Transverse colon (tissue), 4 donors: Measurements from ENCODE around the gene C20orf173. TPM values are rescaled to one million over a fixed set of nuclear protein-coding genes. Genes with fewer than 3 reads are reported as not detected.
"Not testable (repeated sequence)": the region's sequence is repeated elsewhere in the genome, so short reads cannot be mapped to it uniquely, and the experiment has no call there.

ENCODE experiments used
- DNase-seq: peaks from one replicate; pipeline ENCODE4 v3.0.0-alpha.2; 2019
- H3K27ac ChIP-seq, 4 donors: fragments of 200-600 bp; sonication (generic); 2 replicates each; pipeline ENCODE4 v1.5.1; 2016 to 2018; ENCODE audit warnings: inconsistent platforms in 4 of 4
- H3K27me3 ChIP-seq: fragments of 200-600 bp; sonication (generic); 2 replicates; pipeline ENCODE4 v1.5.1; 2017; ENCODE audit warnings: inconsistent platforms
- H3K36me3 ChIP-seq, 4 donors: fragments of 200-600 bp; sonication (generic); 2 replicates each; pipeline ENCODE4 v1.5.1; 2017 to 2019; ENCODE audit warnings: inconsistent platforms in 4 of 4
- H3K4me1 ChIP-seq, 4 donors: fragments of 200-600 bp; sonication (generic); 2 replicates each; pipeline ENCODE4 v1.5.1; 2017 to 2020; ENCODE audit warnings: inconsistent platforms in 4 of 4
- H3K4me3 ChIP-seq, 4 donors: fragments of 200-600 bp; sonication (generic); 1 replicate in 1 of 4; 2 replicates in 3 of 4; pipeline versions ENCODE4 v1.5.1 to v1.6.1; 2017 to 2019; ENCODE audit warnings: inconsistent platforms in 4 of 4
- H3K9me3 ChIP-seq, 2 donors: fragments of 200-600 bp; sonication (generic); 2 replicates each; pipeline ENCODE4 v1.5.1; 2017 to 2019; ENCODE audit warnings: inconsistent platforms in 2 of 2
- CTCF ChIP-seq, 5 experiments: fragments of 200-600 bp in 3 of 5; fragments of 450-650 bp in 2 of 5; sonication (generic) in 3 of 5; IDR thresholded peaks; 1 replicate in 2 of 5; 2 replicates in 3 of 5; pipeline ENCODE4 v1.5.1; 2016 to 2017; ENCODE audit warnings: antibody characterized with exemption in 5 of 5, inconsistent platforms in 3 of 5, mild to moderate bottlenecking in 2 of 5, moderate library complexity in 1 of 5
- EP300 ChIP-seq: sonication (generic); formaldehyde crosslinking; IDR thresholded peaks from one replicate; pipeline ENCODE4 v1.6.1; 2017; ENCODE audit warnings: antibody characterized with exemption, low read depth
- POLR2A ChIP-seq: fragments of 450-650 bp; IDR thresholded peaks from one replicate; pipeline ENCODE4 v1.6.1; 2016; ENCODE audit warnings: antibody characterized with exemption, mild to moderate bottlenecking, moderate library complexity
- POLR2AphosphoS5 ChIP-seq, 3 donors: sonication (generic); formaldehyde crosslinking; IDR thresholded peaks; one replicate each; pipeline ENCODE4 v1.6.1; 2016; ENCODE audit warnings: antibody characterized with exemption in 3 of 3
- WGBS, 2 donors: methylation state at CpG; one replicate each; pipeline ENCODE4 v1.1.5; 2018; ENCODE audit warnings: low coverage in 1 of 2; 5-methylcytosine and 5-hydroxymethylcytosine counted together
- in situ Hi-C, 4 donors: fragments of 200-750 bp; cut with MboI; loops; one replicate each; pipeline versions ENCODE4 v1.15.0 to v1.15.1; 2017; ENCODE audit warnings: low sequenced_read_pairs in 3 of 4, low pct_ligation_motif_present in 1 of 4, low pct_unique_long_range_greater_than_20kb in 1 of 4
- intact Hi-C: fragments of 100-400 bp; cut with DNase I; formaldehyde crosslinking; loops from one replicate; pipeline ENCODE4 v1.15.1; 2023; ENCODE audit warnings: low total_unique reads
- total RNA-seq, 4 donors: library from RNA; depleted of rRNA; stranded (reverse); fragments of >200 nt; gene quantifications; one replicate each; pipeline ENCODE4 v1.1.0, GENCODE V29; 2016

C20orf173 gene
- total RNA-seq, 4 donors from 2014 or later, result not detected

GRCh38 chr20:35551503-35551902 lies 22.1 kb upstream of the C20orf173 start:
- no peaks in the 10 kb centered on the region for H3K27me3 ChIP-seq
- H3K36me3 ChIP-seq, result peaks cover 0 to 35% (median 14%) of the 10 kb centered on the region in 4 donors
- intact Hi-C loops, result no loop called here
- H3K4me1 ChIP-seq, result no peaks in the 10 kb centered on the region
- 81% methylated on average over 4 of the region's 4 CpGs; no CpG with 5 or more reads in 1 of the 2 donors for WGBS, 2 donors
- no peaks in the 10 kb centered on the region for H3K9me3 ChIP-seq
- no peak for TF ChIP-seq EP300
- TF ChIP-seq POLR2A, result no peak
- no peak for TF ChIP-seq POLR2AphosphoS5 (IDR thresholded peaks at IDR 0.05)
- TF ChIP-seq CTCF (IDR thresholded peaks at IDR 0.05), result no peak
- no peak for DNase-seq
- in situ Hi-C loops, result no loop called here
- no peak overlapping the region for H3K4me3 ChIP-seq
- no peak overlapping the region for H3K27ac ChIP-seq

GRCh38 chr20:35547329-35547728 lies 17.9 kb upstream of the C20orf173 start:
- no peak for DNase-seq
- TF ChIP-seq POLR2AphosphoS5 (IDR thresholded peaks at IDR 0.05) (no peak), CTCF (IDR thresholded peaks at IDR 0.05) (no peak), EP300 (no peak), POLR2A (no peak)
- Histone ChIP-seq H3K4me1 (peaks cover 0 to 7% (median 4%) of the 10 kb centered on the region in 4 donors), H3K27me3 (no peaks in the 10 kb centered on the region), H3K4me3 (no peak overlapping the region), H3K27ac (no peak overlapping the region), H3K9me3 (no peaks in the 10 kb centered on the region), H3K36me3 (peaks cover 0 to 35% (median 14%) of the 10 kb centered on the region in 4 donors)
- WGBS, 2 donors, result 91% methylated on average over 8 of the region's 9 CpGs; no CpG with 5 or more reads in 1 of the 2 donors
- intact Hi-C loops, result no loop called here
- in situ Hi-C loops, result no loop called here

GRCh38 chr20:35546127-35546526 lies 16.7 kb upstream of the C20orf173 start:
- in situ Hi-C loops (no loop called here), intact Hi-C loops (no loop called here)
- 72 to 78% methylated on average over 1 of the region's 1 CpG for WGBS, 2 donors
- no peaks in the 10 kb centered on the region for H3K9me3 ChIP-seq
- no peaks in the 10 kb centered on the region for H3K27me3 ChIP-seq
- H3K4me1 ChIP-seq, result peaks cover 0 to 14% (median 8%) of the 10 kb centered on the region in 4 donors
- no peak for DNase-seq
- no peak overlapping the region for H3K27ac ChIP-seq
- TF ChIP-seq POLR2A, result no peak
- no peak for TF ChIP-seq EP300
- TF ChIP-seq CTCF (IDR thresholded peaks at IDR 0.05), result no peak
- no peak for TF ChIP-seq POLR2AphosphoS5 (IDR thresholded peaks at IDR 0.05)
- H3K36me3 ChIP-seq, result peaks cover 0 to 32% (median 14%) of the 10 kb centered on the region in 4 donors
- no peak overlapping the region for H3K4me3 ChIP-seq

GRCh38 chr20:35544941-35545340 lies 15.5 kb upstream of the C20orf173 start:
- H3K9me3 ChIP-seq, H3K27me3 ChIP-seq, DNase-seq, H3K4me3 ChIP-seq, intact Hi-C loops, in situ Hi-C loops, H3K27ac ChIP-seq: not testable (repeated sequence)
- 89% methylated on average over 6 of the region's 7 CpGs; no CpG with 5 or more reads in 1 of the 2 donors for WGBS, 2 donors
- peaks cover 0 to 24% (median 10%) of the 10 kb centered on the region in 4 donors for H3K36me3 ChIP-seq
- H3K4me1 ChIP-seq, result peaks cover 0 to 15% (median 8%) of the 10 kb centered on the region in 4 donors

- in situ Hi-C loops, result no loop called here
- H3K36me3 ChIP-seq, result peaks cover 0 to 19% (median 8%) of the 10 kb centered on the region in 4 donors
These were observed 15.0 kb upstream of the C20orf173 start for GRCh38 chr20:35544436-35544835.

More at GRCh38 chr20:35544436-35544835, 15.0 kb upstream of the C20orf173 start:
- Histone ChIP-seq H3K4me1 (peaks cover 0 to 15% (median 8%) of the 10 kb centered on the region in 4 donors), H3K27ac (no peak overlapping the region), H3K9me3 (no peaks in the 10 kb centered on the region), H3K27me3 (no peaks in the 10 kb centered on the region), H3K4me3 (no peak overlapping the region)
- intact Hi-C loops, result no loop called here
- no peak for DNase-seq
- WGBS, 2 donors, result 96% methylated on average over 16 of the region's 16 CpGs; no CpG with 5 or more reads in 1 of the 2 donors
- TF ChIP-seq CTCF (IDR thresholded peaks at IDR 0.05) (no peak), POLR2AphosphoS5 (IDR thresholded peaks at IDR 0.05) (no peak), EP300 (no peak), POLR2A (no peak)
